ENCODE results near the gene ADAMTS1. TPM values are rescaled to one million over a fixed set of nuclear protein-coding genes. Genes with fewer than 3 reads are reported as not detected.

Gene ADAMTS1
- total and polyA plus RNA-seq, 2 of the 13 experiments (the other 11 are each of a cell fraction or from before 2014, with no cell fraction given) = 0.02 to 0.11 TPM

DNA sequence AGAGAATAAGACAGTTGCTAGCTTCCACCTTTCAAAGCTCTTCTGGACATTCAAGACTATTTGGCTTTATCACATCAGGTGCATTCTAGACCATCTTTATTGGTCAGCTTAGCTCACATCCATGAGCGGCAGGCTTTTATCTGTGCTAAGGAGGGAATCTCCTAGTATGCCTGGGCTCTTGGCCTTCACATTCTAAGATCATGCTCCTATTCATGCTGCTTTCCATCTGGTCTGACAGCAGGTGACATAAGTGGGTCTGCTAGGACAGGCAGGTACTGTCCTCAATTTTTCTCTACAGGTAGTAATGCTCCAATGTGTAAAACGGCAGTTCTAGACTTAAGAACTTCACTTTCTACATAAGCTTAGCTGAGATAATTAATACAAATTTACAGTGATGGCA, 39.2 kb upstream of the ADAMTS1 start:
- H2AFZ ChIP-seq (ENCODE audit: low read length) = no peak overlapping the region
- H4K20me1 ChIP-seq (ENCODE audit: insufficient read depth, low read length) = no peaks in the 10 kb centered on the region
- TF ChIP-seq, protein P1, sequence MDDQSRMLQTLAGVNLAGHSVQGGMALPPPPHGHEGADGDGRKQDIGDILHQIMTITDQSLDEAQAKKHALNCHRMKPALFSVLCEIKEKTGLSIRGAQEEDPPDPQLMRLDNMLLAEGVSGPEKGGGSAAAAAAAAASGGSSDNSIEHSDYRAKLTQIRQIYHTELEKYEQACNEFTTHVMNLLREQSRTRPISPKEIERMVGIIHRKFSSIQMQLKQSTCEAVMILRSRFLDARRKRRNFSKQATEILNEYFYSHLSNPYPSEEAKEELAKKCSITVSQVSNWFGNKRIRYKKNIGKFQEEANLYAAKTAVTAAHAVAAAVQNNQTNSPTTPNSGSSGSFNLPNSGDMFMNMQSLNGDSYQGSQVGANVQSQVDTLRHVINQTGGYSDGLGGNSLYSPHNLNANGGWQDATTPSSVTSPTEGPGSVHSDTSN (CRISPR knock-in tag; IDR thresholded peaks at IDR 0.05; ENCODE audit: borderline replicate concordance) = no peak
- TF ChIP-seq SATB2 (CRISPR knock-in tag; IDR thresholded peaks at IDR 0.05) = no peak
- no peak for TF ChIP-seq ZNF605 (CRISPR knock-in tag; IDR thresholded peaks at IDR 0.05)
- TF ChIP-seq ELF3 (CRISPR knock-in tag; IDR thresholded peaks at IDR 0.05) = no peak
- no peak for TF ChIP-seq ZC3H4 (CRISPR knock-in tag; IDR thresholded peaks at IDR 0.05; ENCODE audit: borderline replicate concordance)
- TF ChIP-seq ETV6 (CRISPR knock-in tag; conservative IDR thresholded peaks at IDR 0.05) = no peak
- TF ChIP-seq NFKB2 (CRISPR knock-in tag; IDR thresholded peaks at IDR 0.05; ENCODE audit: borderline replicate concordance) = no peak
- TF ChIP-seq ZNF776 (CRISPR knock-in tag; IDR thresholded peaks at IDR 0.05) = no peak
- no peak for TF ChIP-seq ZFYVE20 (CRISPR knock-in tag; IDR thresholded peaks at IDR 0.05; ENCODE audit: borderline replicate concordance, low read depth)
- no peak for TF ChIP-seq BRF2 (CRISPR knock-in tag; IDR thresholded peaks at IDR 0.05)
- no peak for TF ChIP-seq FLYWCH1 (CRISPR knock-in tag; IDR thresholded peaks at IDR 0.05)
- no peak for TF ChIP-seq NFRKB (IDR thresholded peaks at IDR 0.05)
- H3K27ac ChIP-seq (ENCODE audit: extremely low read length, insufficient read depth, low read length) = no peak overlapping the region
- no peaks in the 10 kb centered on the region for H3K27me3 ChIP-seq (ENCODE audit: control insufficient read depth in 1 of 2, insufficient read depth in 2 of 2, low read length in 2 of 2)
- no peak for ATAC-seq
- 4% methylated on average over 2 of the region's 2 CpGs for WGBS (ENCODE audit: low lambda C conversion rate)
- CTCF ChIA-PET (ENCODE audit: low intra/inter-chr PET ratio, low total read pairs) = no interaction called here
- no peak for FAIRE-seq
- intact Hi-C loops (cut with micrococcal nuclease; ENCODE audit: unreplicated experiment) (no loop called here), in situ Hi-C loops (cut with HindIII; ENCODE audit: extremely low pct_ligation_motif_present, low pct_unique_long_range_greater_than_20kb) (no loop called here)
- POLR2A ChIA-PET = no interaction called here
- no peaks in the 10 kb centered on the region for H3K79me2 ChIP-seq (ENCODE audit: insufficient read depth, low read length)
- no peak overlapping the region for H3K9ac ChIP-seq (ENCODE audit: insufficient read depth, low read depth, low read length)
- no peaks in the 10 kb centered on the region for H3K36me3 ChIP-seq (replicated peaks in 1 of 2; ENCODE audit: control insufficient read depth in 1 of 2, insufficient read depth in 2 of 2, low read length in 2 of 2)
- no peaks in the 10 kb centered on the region for H3K4me1 ChIP-seq (ENCODE audit: insufficient read depth, low read length)
- no peak overlapping the region for H3K4me3 ChIP-seq (replicated peaks in 1 of 3; ENCODE audit: insufficient read depth in 1 of 3, low read depth in 2 of 3, low read length in 3 of 3)
- no peak overlapping the region for H3K4me2 ChIP-seq (ENCODE audit: low read depth, low read length)
- BruUV-seq (replicated peaks) = no TSS peak
- peaks cover 88% of the 10 kb centered on the region for H3K9me3 ChIP-seq (ENCODE audit: low read length)
- no peak for DNase-seq (ENCODE audit: low spot score)

All from HepG2 (cell line).